Stimulated activated CD4-positive, alpha-beta T cell treated with anti-CD3 and anti-CD28 coated beads, Interleukin-1b, Interleukin-23, amount 100 ng/mL, for 4 hours (primary cell): ENCODE measurements around the gene MARCO.

Source experiments
- DNase-seq, 2 donors: peaks; one replicate each; pipeline ENCODE4 v3.0.0-alpha.2; 2020; ENCODE audit warnings: low read depth in 2 of 2

Gene MARCO

GRCh38 chr2:119040730-119041129 lies 98.7 kb downstream of the MARCO start:
- no peak for DNase-seq
